ENCODE measurements around the gene FBL. TPM values are rescaled to one million over a fixed set of nuclear protein-coding genes. Genes with fewer than 3 reads are reported as not detected.
"Not testable (repeated sequence)": the region's sequence is repeated elsewhere in the genome, so short reads cannot be mapped to it uniquely, and the experiment has no call there.

The FBL gene
- polyA plus RNA-seq, 1 experiment, result 256 TPM

DNA sequence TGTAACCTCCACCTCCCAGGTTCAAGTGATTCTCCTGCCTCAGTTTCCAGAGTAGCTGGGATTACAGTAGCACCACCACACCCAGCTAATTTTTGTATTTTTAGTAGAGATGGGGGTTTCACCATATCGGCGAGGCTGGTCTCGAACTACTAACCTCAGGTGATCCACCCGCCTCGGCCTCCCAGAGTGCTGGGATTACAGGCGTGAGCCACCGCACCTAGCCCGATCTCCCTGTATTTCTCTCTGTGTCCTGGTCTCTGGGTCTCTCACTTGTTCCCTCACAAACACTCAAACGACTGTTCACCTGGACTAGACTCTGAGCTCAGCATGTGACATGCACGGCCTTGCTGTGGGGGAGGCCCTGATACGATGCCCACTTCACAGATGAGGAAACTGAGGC is 32.7 kb upstream of the FBL start:
- DNase-seq (ENCODE audit: low read depth, low spot score); POLR2A ChIA-PET; H3K27me3 ChIP-seq (ENCODE audit: control insufficient read depth, insufficient read depth, low read length); H3K9me3 ChIP-seq (ENCODE audit: control insufficient read depth, insufficient read depth, low read length); H3K4me3 ChIP-seq (ENCODE audit: low read depth, low read length); H3K27ac ChIP-seq (ENCODE audit: low read depth, low read length): not testable (repeated sequence)
- CTCF ChIA-PET, result interaction anchor here (1.0 kb wide), 1 partner anchor 92 kb away, joined by 3 read pairs; the partner anchor contains the start of gene PSMC4

DNA sequence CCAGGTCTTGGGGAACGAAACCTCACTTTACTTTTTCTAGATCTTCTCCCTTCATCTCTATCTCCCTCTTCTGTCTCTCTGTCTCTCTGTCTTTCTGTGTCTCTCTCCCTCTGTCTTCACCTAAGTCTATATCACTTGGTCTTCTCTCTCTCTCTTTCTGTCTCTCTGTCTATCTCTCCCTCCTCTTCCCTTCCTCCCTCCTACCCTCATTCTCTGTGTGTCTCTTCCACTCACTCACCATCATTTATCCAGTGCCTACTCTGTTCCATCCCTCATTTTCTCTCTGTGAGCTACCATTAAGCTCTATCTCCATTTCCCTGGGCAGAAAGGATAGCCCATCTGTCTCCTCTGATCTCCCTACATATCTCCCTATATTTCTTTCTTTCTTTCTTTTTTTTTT is 32.2 kb upstream of the FBL start:
- Histone ChIP-seq H3K9me3 (ENCODE audit: control insufficient read depth, insufficient read depth, low read length) (no peaks in the 10 kb centered on the region; the same call in 1 of the 2 replicates), H3K27me3 (ENCODE audit: control insufficient read depth, insufficient read depth, low read length) (no peaks in the 10 kb centered on the region), H3K27ac (ENCODE audit: low read depth, low read length) (no peak overlapping the region), H3K4me3 (ENCODE audit: low read depth, low read length) (no peak overlapping the region)
- POLR2A ChIA-PET, result no interaction called here
- DNase-seq (ENCODE audit: low read depth, low spot score), result no peak
- CTCF ChIA-PET, result interaction anchor here (1.0 kb wide), 1 partner anchor 93 kb away, joined by 3 read pairs; the partner anchor contains the start of gene PSMC4
- TF ChIP-seq, protein P1, sequence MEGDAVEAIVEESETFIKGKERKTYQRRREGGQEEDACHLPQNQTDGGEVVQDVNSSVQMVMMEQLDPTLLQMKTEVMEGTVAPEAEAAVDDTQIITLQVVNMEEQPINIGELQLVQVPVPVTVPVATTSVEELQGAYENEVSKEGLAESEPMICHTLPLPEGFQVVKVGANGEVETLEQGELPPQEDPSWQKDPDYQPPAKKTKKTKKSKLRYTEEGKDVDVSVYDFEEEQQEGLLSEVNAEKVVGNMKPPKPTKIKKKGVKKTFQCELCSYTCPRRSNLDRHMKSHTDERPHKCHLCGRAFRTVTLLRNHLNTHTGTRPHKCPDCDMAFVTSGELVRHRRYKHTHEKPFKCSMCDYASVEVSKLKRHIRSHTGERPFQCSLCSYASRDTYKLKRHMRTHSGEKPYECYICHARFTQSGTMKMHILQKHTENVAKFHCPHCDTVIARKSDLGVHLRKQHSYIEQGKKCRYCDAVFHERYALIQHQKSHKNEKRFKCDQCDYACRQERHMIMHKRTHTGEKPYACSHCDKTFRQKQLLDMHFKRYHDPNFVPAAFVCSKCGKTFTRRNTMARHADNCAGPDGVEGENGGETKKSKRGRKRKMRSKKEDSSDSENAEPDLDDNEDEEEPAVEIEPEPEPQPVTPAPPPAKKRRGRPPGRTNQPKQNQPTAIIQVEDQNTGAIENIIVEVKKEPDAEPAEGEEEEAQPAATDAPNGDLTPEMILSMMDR (IDR thresholded peaks at IDR 0.05; ENCODE audit: low read depth, low read length), result no peak

DNA sequence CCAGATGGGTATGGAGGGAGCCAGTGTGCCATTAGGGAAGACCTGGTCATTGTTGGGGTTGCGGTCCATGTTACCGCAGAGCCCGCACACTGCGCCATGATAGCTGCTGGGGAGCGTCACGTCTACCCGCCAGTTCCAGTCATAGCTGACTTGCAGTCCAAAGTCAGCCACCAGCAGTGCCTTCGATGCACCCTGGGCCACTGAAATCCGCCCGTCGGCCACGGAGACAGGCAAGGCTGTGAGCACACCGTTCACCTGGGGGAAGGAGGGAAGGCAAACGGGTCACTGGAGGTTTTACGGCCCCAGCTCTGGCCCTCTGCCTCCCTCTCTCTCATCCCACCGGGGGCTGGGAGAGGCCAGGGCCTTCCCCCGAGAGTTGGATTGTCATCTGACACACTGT is 31.8 kb upstream of the FBL start:
- POLR2A ChIA-PET, result not testable (repeated sequence)

DNA sequence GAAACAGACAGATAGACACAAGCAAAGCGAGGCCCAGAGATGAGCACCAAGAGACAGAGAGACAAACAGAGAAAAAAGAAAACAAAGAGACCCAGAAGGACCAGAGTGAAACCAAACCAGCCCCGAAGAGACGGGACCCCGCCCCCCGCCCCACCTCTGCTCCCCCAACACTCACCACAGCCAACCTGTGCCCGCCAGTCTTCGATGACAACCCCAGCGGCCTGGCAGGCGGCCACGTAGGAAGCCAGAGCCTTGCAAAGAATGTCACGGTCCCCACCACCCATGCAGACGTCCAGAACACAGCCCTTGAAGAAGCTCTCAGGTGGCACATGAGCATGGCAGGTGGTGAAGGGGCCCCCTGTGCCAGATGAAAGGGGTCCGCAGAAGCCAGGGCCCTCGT is 31.3 kb upstream of the FBL start:
- H3K4me3 ChIP-seq (ENCODE audit: low read depth, low read length); DNase-seq (ENCODE audit: low read depth, low spot score); CTCF ChIA-PET; H3K9me3 ChIP-seq (ENCODE audit: control insufficient read depth, insufficient read depth, low read length); H3K27me3 ChIP-seq (ENCODE audit: control insufficient read depth, insufficient read depth, low read length); POLR2A ChIA-PET; H3K27ac ChIP-seq (ENCODE audit: low read depth, low read length): not testable (repeated sequence)

More for the DNA sequence above, 31.8 kb upstream of the FBL start:
- CTCF ChIA-PET, result interaction anchor here (1.0 kb wide), 1 partner anchor 93 kb away, joined by 3 read pairs; the partner anchor contains the start of gene PSMC4
- H3K27me3 ChIP-seq (ENCODE audit: control insufficient read depth, insufficient read depth, low read length); H3K27ac ChIP-seq (ENCODE audit: low read depth, low read length); DNase-seq (ENCODE audit: low read depth, low spot score); H3K4me3 ChIP-seq (ENCODE audit: low read depth, low read length); H3K9me3 ChIP-seq (ENCODE audit: control insufficient read depth, insufficient read depth, low read length): not testable (repeated sequence)

DNA sequence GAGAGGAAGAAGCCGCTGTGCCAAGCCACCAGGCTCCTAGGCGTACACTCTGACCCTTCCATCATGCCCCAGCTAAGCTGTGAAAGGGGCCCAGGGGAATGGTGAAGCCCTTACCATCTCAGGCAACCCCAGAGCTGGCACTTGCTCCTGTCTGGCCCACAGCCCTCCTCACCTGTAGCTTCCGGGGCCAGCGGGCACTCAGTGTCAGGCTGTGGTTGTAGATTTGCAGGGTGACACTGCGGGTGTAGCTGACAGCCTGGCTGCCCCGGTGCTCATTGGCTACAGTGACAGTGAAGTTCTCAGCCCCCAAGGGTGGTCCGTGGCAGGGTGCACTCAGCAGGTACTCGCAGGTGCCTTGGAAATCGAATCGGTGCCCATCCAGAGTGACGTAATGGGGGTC is 30.3 kb upstream of the FBL start:
- H3K4me3 ChIP-seq (ENCODE audit: low read depth, low read length); H3K9me3 ChIP-seq (ENCODE audit: control insufficient read depth, insufficient read depth, low read length); DNase-seq (ENCODE audit: low read depth, low spot score); POLR2A ChIA-PET; H3K27me3 ChIP-seq (ENCODE audit: control insufficient read depth, insufficient read depth, low read length); CTCF ChIA-PET; H3K27ac ChIP-seq (ENCODE audit: low read depth, low read length): not testable (repeated sequence)

DNA sequence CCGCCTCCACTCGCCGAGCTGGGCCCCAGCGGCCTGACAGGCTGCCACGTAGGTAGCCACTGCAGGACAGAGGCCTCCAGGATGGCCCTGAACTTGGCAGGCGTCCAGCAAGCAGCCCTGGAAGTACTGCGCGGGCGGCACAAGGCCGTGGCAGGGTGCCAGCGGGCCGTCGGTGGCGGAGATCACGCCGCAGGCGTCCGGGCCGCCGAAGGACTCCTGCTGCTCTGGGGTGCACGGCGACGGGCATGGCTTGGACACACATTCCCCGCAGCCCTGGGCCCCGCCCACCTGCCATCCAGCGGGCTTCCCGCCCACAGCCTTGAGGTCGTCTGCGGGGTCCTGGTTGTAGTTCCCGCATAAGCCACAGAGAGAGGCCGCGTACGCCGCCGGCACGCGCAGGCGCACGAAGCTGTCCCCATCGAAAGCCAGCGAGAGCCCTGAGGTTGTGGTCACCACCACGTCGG is 29.3 kb upstream of the FBL start:
- DNase-seq (ENCODE audit: low read depth, low spot score); POLR2A ChIA-PET; H3K27me3 ChIP-seq (ENCODE audit: control insufficient read depth, insufficient read depth, low read length); H3K4me3 ChIP-seq (ENCODE audit: low read depth, low read length); CTCF ChIA-PET; H3K9me3 ChIP-seq (ENCODE audit: control insufficient read depth, insufficient read depth, low read length); H3K27ac ChIP-seq (ENCODE audit: low read depth, low read length): not testable (repeated sequence)

DNA sequence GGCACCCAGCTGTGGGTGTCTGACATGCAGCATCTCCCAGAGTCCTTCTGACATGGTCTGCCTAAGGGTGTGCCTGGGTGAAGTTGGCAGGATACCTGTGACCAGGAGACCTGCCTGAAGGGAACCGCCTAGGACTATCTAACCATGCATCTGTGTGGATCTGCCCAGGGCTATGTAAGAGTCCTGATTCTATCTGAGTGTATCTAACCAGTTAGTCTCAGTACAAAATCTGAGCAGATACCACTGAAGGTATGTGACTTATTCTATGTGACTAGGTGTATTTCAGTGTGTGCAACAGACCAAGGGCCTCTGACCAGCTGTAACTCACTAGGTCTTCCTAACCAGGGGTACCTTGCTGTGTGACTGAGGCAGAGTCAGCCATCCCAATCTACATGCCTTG is 28.2 kb upstream of the FBL start:
- H3K27ac ChIP-seq (ENCODE audit: low read depth, low read length), result no peak overlapping the region
- CTCF ChIA-PET, result no interaction called here
- no peak overlapping the region for H3K4me3 ChIP-seq (ENCODE audit: low read depth, low read length)
- POLR2A ChIA-PET, result no interaction called here
- DNase-seq (ENCODE audit: low read depth, low spot score), result no peak
- H3K9me3 ChIP-seq (ENCODE audit: control insufficient read depth, insufficient read depth, low read length), result no peaks in the 10 kb centered on the region; the same call in 1 of the 2 replicates
- H3K27me3 ChIP-seq (ENCODE audit: control insufficient read depth, insufficient read depth, low read length), result no peaks in the 10 kb centered on the region
- TF ChIP-seq, protein P1 (IDR thresholded peaks at IDR 0.05; ENCODE audit: low read depth, low read length), result no peak
